Mucosa of descending colon (tissue), 3 donors: ENCODE results near the gene PAFAH1B1. TPM values are rescaled to one million over a fixed set of nuclear protein-coding genes. Genes with fewer than 3 reads are reported as not detected.
"Not testable (repeated sequence)": the region's sequence is repeated elsewhere in the genome, so short reads cannot be mapped to it uniquely, and the experiment has no call there.

Source experiments
- ATAC-seq: fragments of 200-7000 bp; cut with Tn5 transposase; one replicate; pipeline ENCODE4 v1.9.1; 2020; ENCODE audit warnings: mild to moderate bottlenecking, moderate library complexity
- DNase-seq, 3 donors: peaks; one replicate each; pipeline ENCODE4 v3.0.0-alpha.2; 2020
- H3K36me3 ChIP-seq: fragments of 200-600 bp; one replicate; pipeline ENCODE4 v1.8.0; 2021; ENCODE audit warnings: low read depth, mild to moderate bottlenecking
- H3K4me1 ChIP-seq: fragments of 200-600 bp; one replicate; pipeline ENCODE4 v1.8.0; 2021; ENCODE audit warnings: low read depth, mild to moderate bottlenecking
- H3K4me3 ChIP-seq: fragments of 200-600 bp; one replicate; pipeline ENCODE4 v1.8.0; 2021; ENCODE audit warnings: mild to moderate bottlenecking
- H3K9me3 ChIP-seq: fragments of 200-600 bp; one replicate; pipeline ENCODE4 v1.8.0; 2021; ENCODE audit warnings: mild to moderate bottlenecking
- CTCF ChIP-seq: fragments of 200-600 bp; IDR thresholded peaks from one replicate; pipeline ENCODE4 v1.8.0; 2022; ENCODE audit warnings: antibody characterized with exemption, mild to moderate bottlenecking
- intact Hi-C, 2 donors: fragments of 100-400 bp; cut with DNase I in 1 of 2; cut with micrococcal nuclease in 1 of 2; formaldehyde crosslinking; loops; one replicate each; pipeline versions ENCODE4 v1.11.0 to v1.11.1; 2022; cut with DNase I, micrococcal nuclease
- total RNA-seq, 3 donors: library from RNA; stranded (reverse); fragmentation: NEBNext Ultra II Directional in 2 of 3; extraction: Animal tissue kit (Norgen Biotek cat#: 25700) in 2 of 3; gene quantifications; one replicate each; pipeline versions ENCODE4 v1.2.1 to v1.2.4, GENCODE V29; 2021 to 2023
- donor health status: DM: no; HTN: no; CAD: no; lungs with moderate emphysema.
- donor health status: DM: no; HTN: no; CAD: no.
- donor health status: DM: no; HTN: yes; CAD: no.

Gene PAFAH1B1
- total RNA-seq, 3 donors from 2014 or later, result 108 to 142 (median 112) TPM

DNA sequence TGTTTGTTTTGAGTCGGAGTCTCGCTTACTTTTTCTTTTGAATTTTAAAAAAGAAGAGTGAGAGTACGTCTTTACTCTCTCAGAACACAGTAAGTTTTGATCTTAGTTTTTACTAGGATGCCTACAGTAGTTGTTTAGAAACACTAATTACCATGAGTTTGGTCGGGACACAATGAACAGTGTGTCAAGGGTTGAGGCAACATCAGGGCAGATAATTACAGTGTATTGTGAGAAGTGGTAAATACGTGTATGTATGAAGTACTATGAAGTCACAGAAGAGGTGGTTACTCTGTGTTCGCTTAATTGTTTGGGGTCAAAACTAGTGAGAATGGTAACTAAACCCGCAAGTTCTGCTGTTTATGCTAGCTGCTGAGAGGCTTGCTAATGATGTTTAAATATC lies 18.2 kb downstream of the PAFAH1B1 start:
- intact Hi-C loops, result no loop called here
- no peak for DNase-seq
- H3K4me1 ChIP-seq, result peaks cover 9% of the 10 kb centered on the region
- no peak for ATAC-seq
- no peak overlapping the region for H3K4me3 ChIP-seq
- H3K36me3 ChIP-seq, result no peaks in the 10 kb centered on the region
- no peaks in the 10 kb centered on the region for H3K9me3 ChIP-seq
- no peak for TF ChIP-seq CTCF

- DNase-seq, result no peak
- Histone ChIP-seq H3K9me3 (no peaks in the 10 kb centered on the region), H3K36me3 (no peaks in the 10 kb centered on the region), H3K4me1 (peaks cover 1% of the 10 kb centered on the region), H3K4me3 (no peak overlapping the region)
- no peak for ATAC-seq
- intact Hi-C loops, result no loop called here
- no peak for TF ChIP-seq CTCF
Observed at GRCh38 chr17:2612630-2613029, 19.2 kb downstream of the PAFAH1B1 start.

GRCh38 chr17:2613089-2613808 lies 19.8 kb downstream of the PAFAH1B1 start:
- Histone ChIP-seq H3K4me3 (no peak overlapping the region), H3K4me1 (no peaks in the 10 kb centered on the region), H3K9me3 (no peaks in the 10 kb centered on the region), H3K36me3 (no peaks in the 10 kb centered on the region)
- DNase-seq (no peak), ATAC-seq (no peak)
- no peak for TF ChIP-seq CTCF
- intact Hi-C loops, result no loop called here

DNA sequence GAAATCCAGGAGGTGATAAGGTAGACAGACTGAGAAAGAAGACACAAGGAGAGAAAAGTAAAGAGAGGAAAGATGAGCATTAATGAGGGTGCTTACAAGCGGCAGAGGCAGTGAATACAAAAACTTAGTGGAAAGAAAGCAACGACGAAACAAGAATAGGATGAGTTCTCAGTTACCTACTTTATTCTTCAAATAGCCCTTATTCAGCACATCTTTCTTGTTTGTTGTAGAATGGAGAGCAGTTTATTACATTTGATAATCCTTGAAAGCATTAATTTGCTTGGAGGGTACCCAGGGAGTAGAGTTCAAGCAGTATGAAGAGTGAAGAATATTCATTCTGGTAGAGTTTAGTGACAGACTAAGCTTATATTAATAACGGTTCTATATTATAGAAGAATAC lies 22.4 kb downstream of the PAFAH1B1 start:
- ATAC-seq, result no peak

DNA sequence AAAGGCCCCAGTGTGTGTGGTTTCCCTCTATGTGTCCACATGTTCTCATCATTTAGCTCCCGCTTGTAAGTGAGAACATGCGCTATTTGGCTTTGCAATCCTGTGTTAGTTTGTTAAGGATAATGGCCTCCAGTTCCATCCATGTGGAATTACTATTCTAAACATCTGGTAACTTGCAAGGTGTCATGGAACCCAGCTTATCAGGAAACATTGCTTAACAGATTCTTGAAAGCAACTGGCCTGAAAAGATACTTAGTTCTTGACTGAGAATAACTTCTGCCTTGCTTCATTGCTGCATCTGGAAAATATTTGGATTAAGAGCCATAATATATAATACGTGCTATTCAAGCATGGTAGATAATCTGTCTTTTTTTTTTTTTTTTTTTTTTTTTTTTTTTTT lies 27.8 kb downstream of the PAFAH1B1 start:
- H3K4me3 ChIP-seq, result no peak overlapping the region
- no peaks in the 10 kb centered on the region for H3K36me3 ChIP-seq
- H3K9me3 ChIP-seq, result no peaks in the 10 kb centered on the region
- peaks cover 18% of the 10 kb centered on the region for H3K4me1 ChIP-seq
- intact Hi-C loops, result no loop called here
- no peak for DNase-seq
- TF ChIP-seq CTCF, result no peak
- no peak for ATAC-seq

More for the DNA sequence above, 22.4 kb downstream of the PAFAH1B1 start:
- TF ChIP-seq CTCF, result no peak
- Histone ChIP-seq H3K4me3 (no peak overlapping the region), H3K9me3 (no peaks in the 10 kb centered on the region), H3K4me1 (no peaks in the 10 kb centered on the region), H3K36me3 (no peaks in the 10 kb centered on the region)
- DNase-seq, result no peak
- intact Hi-C loops, result no loop called here

- H3K36me3 ChIP-seq, H3K4me3 ChIP-seq, intact Hi-C loops, DNase-seq, H3K9me3 ChIP-seq: not testable (repeated sequence)
- ATAC-seq, result peak; percentile 25
- peaks cover 22% of the 10 kb centered on the region for H3K4me1 ChIP-seq
Observed at GRCh38 chr17:2621951-2622405, 28.5 kb downstream of the PAFAH1B1 start.

DNA sequence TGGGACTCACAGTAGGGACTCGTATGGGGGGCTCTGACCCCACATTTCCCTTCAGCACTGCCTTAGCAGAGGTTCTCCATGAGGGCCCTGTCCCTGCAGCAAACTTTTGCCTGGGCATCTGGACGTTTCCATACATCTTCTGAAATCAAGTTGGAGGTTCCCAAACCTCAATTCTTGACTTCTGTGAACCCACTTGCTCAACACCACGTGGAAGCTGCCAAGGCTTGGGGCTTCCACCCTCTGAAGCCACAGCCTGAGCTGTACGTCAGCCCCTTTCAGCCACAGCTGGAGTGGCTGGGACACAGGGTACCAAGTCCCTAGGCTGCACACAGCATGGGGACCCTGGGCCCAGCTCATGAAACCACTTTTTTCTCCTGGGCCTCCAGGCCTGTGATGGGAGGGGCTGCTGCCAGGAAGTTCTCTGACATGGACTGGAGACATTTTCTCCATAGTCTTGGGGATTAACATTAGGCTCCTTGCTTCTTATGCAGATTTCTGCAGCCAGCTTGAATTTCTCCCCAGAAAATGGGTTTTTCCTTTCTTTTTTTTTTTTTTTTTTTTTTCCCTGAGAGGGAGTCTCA lies 29.4 kb downstream of the PAFAH1B1 start:
- peaks cover 26% of the 10 kb centered on the region for H3K4me1 ChIP-seq
- H3K9me3 ChIP-seq, DNase-seq, intact Hi-C loops, H3K36me3 ChIP-seq, H3K4me3 ChIP-seq, ATAC-seq: not testable (repeated sequence)
